ENCODE measurements around the gene KCNT2.
"Not testable (repeated sequence)": the region's sequence is repeated elsewhere in the genome, so short reads cannot be mapped to it uniquely, and the experiment has no call there.

The KCNT2 gene

GRCh38 chr1:196305216-196305615 is 303.0 kb downstream of the KCNT2 start:
- DNase-seq: no peak

- no peak for DNase-seq
Measured at GRCh38 chr1:196302981-196303380, 305.3 kb downstream of the KCNT2 start.

- no peak for DNase-seq
Measured at GRCh38 chr1:196302420-196302819, 305.8 kb downstream of the KCNT2 start.

DNA sequence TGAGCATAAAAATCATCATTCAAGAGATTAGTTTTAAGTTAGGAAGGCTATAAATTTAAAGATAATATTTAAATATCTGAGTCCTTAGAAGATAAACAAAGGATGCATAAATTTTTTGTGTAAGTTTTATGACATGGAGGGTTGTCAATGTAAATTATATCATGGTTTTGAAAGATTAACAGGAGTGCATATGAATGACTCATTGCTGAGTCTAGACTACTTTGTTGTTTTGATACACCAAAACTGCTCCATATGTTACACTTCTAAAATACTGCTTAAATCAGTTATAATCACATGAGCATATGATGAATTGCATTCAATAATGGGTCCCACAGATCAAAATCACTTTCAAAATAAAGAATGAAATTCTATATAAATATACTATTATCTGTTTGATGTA is 312.5 kb downstream of the KCNT2 start:
- DNase-seq: no peak

- no peak for DNase-seq
Measured at GRCh38 chr1:196278816-196279215, 329.4 kb downstream of the KCNT2 start.

GRCh38 chr1:196277860-196278259 is 330.4 kb downstream of the KCNT2 start:
- no peak for DNase-seq

DNA sequence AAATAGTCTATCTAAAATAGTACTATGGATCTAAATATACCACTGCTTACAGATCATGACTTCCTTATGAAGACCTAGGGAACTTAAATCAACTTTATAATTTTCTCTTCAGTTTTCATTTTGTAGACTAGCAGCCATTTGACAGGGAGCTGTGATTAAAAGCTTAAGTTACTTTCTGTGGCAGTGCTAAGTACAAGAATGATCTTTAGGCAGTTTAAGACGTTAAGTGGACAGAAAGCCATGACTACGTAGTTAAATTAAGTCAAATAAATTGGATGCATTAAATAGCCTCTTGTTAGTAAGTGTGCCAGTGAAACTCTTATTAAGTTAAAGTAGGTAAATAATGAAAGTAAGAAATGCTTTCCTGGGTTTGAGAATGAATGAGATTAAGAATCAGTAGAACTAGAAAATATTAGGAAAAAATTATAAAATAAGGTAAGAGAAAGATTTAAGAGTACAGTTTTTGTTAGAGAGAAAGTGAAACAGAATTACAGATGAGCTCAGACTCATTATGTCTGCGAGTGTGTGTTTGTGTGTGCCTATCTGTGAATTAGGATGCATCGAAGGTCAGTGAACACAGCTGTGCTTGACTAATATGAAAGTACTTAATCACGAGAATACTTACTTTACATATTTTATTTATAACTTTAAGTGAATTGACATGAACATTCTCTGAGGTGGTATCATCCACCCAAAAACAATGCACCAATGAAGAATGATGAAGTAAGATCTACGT is 336.9 kb downstream of the KCNT2 start:
- no peak for DNase-seq

DNA sequence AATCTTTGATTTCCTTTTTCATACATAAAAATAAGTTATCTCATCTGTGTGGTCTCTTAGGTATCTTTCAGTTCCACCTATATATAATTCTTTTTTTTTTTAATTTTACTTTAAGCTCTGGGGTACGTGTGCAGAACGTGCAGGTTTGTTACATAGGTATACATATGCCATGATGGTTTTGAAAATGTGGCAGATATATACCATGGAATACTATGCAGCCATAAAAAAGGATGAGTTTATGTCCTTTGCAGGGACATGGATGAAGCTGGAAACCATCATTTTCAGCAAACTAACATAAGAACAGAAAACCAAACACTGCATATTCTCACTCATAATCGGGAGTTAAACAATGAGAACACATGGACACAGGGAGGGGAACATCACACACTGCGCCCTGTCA is 345.2 kb downstream of the KCNT2 start:
- not testable (repeated sequence) for DNase-seq

- no peak for DNase-seq
Measured at GRCh38 chr1:196260270-196260669, 348.0 kb downstream of the KCNT2 start.

GRCh38 chr1:196259316-196259715 is 348.9 kb downstream of the KCNT2 start:
- DNase-seq: no peak

- no peak for DNase-seq
Measured at GRCh38 chr1:196255762-196256161, 352.5 kb downstream of the KCNT2 start.

GRCh38 chr1:196229546-196229945 is 378.7 kb downstream of the KCNT2 start:
- DNase-seq: no peak

DNA sequence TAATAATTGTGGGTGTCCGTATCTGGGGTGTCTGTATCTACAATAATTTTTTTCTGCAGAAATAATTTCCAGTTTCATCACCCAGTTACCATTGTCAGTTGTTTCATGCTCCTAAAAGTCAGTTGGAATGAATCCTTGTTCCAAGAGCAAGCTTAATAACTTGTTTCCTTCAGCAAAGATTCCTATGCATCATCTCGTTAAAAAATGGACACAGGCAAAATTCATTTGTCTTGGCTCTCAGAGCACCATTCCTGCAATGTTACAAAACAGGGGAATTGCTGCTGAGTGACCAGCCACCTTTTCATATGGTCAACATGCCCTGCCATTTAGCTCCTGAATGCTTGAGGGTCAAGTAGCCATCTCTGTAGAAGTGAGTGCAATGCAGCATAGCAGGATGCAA is 393.4 kb downstream of the KCNT2 start:
- no peak for DNase-seq

GRCh38 chr1:196209983-196210382 is 398.3 kb downstream of the KCNT2 start:
- no peak for DNase-seq

- DNase-seq: no peak
Measured at GRCh38 chr1:196209265-196209664, 399.0 kb downstream of the KCNT2 start.

DNA sequence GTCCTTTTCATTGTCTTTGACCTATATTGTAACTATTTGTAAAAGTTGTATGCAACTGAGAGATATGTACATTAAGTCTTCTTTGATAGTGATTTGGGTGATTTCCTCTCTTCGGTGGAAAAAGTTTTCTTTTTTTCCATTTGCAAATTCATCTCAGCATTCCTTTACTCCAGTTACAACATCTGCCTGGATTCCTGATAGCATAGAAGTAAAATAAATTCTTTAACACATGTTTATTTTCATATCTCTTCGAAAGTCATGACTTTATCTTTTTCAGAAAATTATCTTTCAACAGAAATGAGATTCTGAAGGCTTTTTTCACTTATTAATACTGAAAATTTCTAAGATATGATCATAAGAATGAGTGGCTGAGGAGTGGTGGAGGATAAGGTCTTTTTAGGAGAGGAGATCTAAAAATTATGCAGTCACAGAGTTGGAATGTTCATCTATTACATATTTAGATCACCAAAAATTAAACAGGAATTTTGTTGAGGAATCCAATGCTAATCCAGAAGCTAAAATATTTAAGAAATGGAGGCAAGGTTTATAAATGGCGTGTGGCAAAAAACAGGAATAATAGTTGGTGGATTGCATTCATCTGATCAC is 400.5 kb downstream of the KCNT2 start:
- no peak for DNase-seq

DNA sequence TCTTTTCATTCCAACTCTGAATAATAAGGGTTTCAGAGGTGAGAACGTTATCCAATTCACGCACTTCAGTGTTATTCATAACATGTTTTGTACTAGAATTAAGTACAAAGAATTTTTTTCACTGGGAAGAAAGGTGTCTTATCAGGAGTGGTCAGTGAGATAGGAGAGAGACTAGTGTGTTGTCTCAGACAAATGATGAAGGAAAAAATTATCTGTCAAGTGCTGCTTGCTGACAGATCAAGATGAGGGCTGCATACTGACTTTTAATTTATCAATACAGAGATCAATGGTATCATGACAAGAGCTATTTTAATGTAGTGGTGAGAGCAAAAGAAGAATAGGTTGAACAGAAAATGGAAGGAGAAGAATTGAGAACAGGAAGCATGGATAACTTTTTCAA is 402.4 kb downstream of the KCNT2 start:
- DNase-seq: no peak

- no peak for DNase-seq
Measured at GRCh38 chr1:196196486-196196885, 411.8 kb downstream of the KCNT2 start.

GRCh38 chr1:196193896-196194559 is 414.2 kb downstream of the KCNT2 start:
- DNase-seq: no peak

- no peak for DNase-seq
Measured at GRCh38 chr1:196183941-196184340, 424.3 kb downstream of the KCNT2 start.

DNA sequence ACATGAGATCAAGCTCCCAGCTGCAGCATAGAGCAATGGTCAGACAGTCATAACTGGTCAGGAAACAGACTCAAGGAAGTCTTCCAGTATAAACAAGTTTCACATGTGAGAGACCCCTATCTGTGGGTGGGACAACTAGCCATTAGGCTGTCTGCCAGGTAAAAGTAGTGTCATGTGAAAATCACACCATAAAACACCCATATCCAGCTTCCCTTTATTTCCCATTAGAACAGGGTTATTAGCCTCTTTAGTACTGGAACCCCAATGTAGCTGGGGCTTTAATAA is 426.7 kb downstream of the KCNT2 start:
- DNase-seq: no peak

- no peak for DNase-seq
Measured at GRCh38 chr1:196180847-196181593, 427.2 kb downstream of the KCNT2 start.

GRCh38 chr1:196178083-196178635 is 430.1 kb downstream of the KCNT2 start:
- DNase-seq: no peak
